Endometrium (tissue), 2 donors: ENCODE results near the gene ADM2.
"Not testable (repeated sequence)": the region's sequence is repeated elsewhere in the genome, so short reads cannot be mapped to it uniquely, and the experiment has no call there.

ENCODE experiments used
- FAIRE-seq: peaks from 2 replicates; lab custom pipeline; 2012; peaks lifted over from hg19 to GRCh38; lab: Jason Lieb, UNC
- donor health status: control.
- donor health status: control.

The ADM2 gene

GRCh38 chr22:50525858-50526107, 44.4 kb downstream of the ADM2 start:
- no peak for FAIRE-seq

- no peak for FAIRE-seq
Observed at GRCh38 chr22:50526108-50526833, 44.9 kb downstream of the ADM2 start.

- FAIRE-seq = no peak
Observed at GRCh38 chr22:50526834-50527801, 45.8 kb downstream of the ADM2 start.

- FAIRE-seq = no peak
Observed at GRCh38 chr22:50527921-50528681, 46.8 kb downstream of the ADM2 start.

- FAIRE-seq = no peak
Observed at GRCh38 chr22:50528682-50529415, 47.5 kb downstream of the ADM2 start.

GRCh38 chr22:50529416-50529896, 48.1 kb downstream of the ADM2 start:
- no peak for FAIRE-seq

GRCh38 chr22:50529897-50530579, 48.7 kb downstream of the ADM2 start, which contains the start of gene TYMP:
Gene TYMP, minus strand, starts transcription at chr22:50530012. Its CDS starts 303 bp downstream, at chr22:50529709.
- no peak for FAIRE-seq

- FAIRE-seq = no peak
Observed at GRCh38 chr22:50530580-50530876, 49.2 kb downstream of the ADM2 start.

- no peak for FAIRE-seq
Observed at GRCh38 chr22:50530877-50531545, 49.7 kb downstream of the ADM2 start.

- no peak for FAIRE-seq
Observed at GRCh38 chr22:50531546-50531961, 50.2 kb downstream of the ADM2 start.

- no peak for FAIRE-seq
Observed at GRCh38 chr22:50531962-50532674, 50.8 kb downstream of the ADM2 start.

- FAIRE-seq = no peak
Observed at GRCh38 chr22:50532824-50533796, 51.8 kb downstream of the ADM2 start.

- not testable (repeated sequence) for FAIRE-seq
Observed at GRCh38 chr22:50533856-50534711, 52.7 kb downstream of the ADM2 start.

GRCh38 chr22:50535113-50535512, 53.8 kb downstream of the ADM2 start:
- no peak for FAIRE-seq
